CD4-positive, alpha-beta T cell (primary cell): Measurements from ENCODE around the gene DCLRE1A. TPM values are rescaled to one million over a fixed set of nuclear protein-coding genes. Genes with fewer than 3 reads are reported as not detected.
"Not testable (repeated sequence)": the region's sequence is repeated elsewhere in the genome, so short reads cannot be mapped to it uniquely, and the experiment has no call there.

Experiments used
- ATAC-seq: fragments of 200-7000 bp; cut with Tn5 transposase; one replicate; pipeline ENCODE4 v1.10.0; 2022; ENCODE audit warnings: mild to moderate bottlenecking; ENCODE audit not compliant: poor library complexity
- CTCF ChIA-PET: fragments of 350-600 bp; sonication (Branson Sonifier 250); formaldehyde crosslinking; loops from one replicate; lab custom pipeline; 2021; ENCODE audit warnings: antibody characterized with exemption, inconsistent platforms; lab: Charles Lee
- POLR2A ChIA-PET: fragments of 350-600 bp; sonication (Branson Sonifier 250); formaldehyde crosslinking; loops from one replicate; lab custom pipeline; 2021; ENCODE audit warnings: antibody characterized with exemption, inconsistent platforms; lab: Charles Lee
- DNase-seq, 14 experiments: peaks; one replicate each; pipeline ENCODE4 v3.0.0-alpha.2; 2013 to 2020; ENCODE audit warnings: mixed read lengths in 2 of 14
- H3K27ac ChIP-seq, 2 donors: one replicate each; pipeline versions ENCODE4 v1.5.1 to v1.7.0; 2013; ENCODE audit warnings: low read length in 2 of 2, low read depth in 1 of 2, mild to moderate bottlenecking in 1 of 2
- H3K27me3 ChIP-seq, 2 experiments: 1 replicate in 1 of 2; 2 replicates in 1 of 2; pipeline versions ENCODE4 v1.6.1 to v1.7.0; 2013; ENCODE audit warnings: low read length in 2 of 2, control low read depth in 1 of 2, mild to moderate bottlenecking in 1 of 2, moderate library complexity in 1 of 2; ENCODE audit not compliant: insufficient read depth in 2 of 2, control insufficient read depth in 1 of 2
- H3K36me3 ChIP-seq: one replicate; pipeline ENCODE4 v1.6.1; 2013; ENCODE audit warnings: low read length, control low read depth; ENCODE audit not compliant: insufficient read depth
- H3K4me1 ChIP-seq: one replicate; pipeline ENCODE4 v1.6.1; 2013; ENCODE audit warnings: low read length, control low read depth; ENCODE audit not compliant: insufficient read depth
- H3K4me3 ChIP-seq: one replicate; pipeline ENCODE4 v1.5.1; 2013; ENCODE audit warnings: mild to moderate bottlenecking, low read length, moderate library complexity
- H3K9me3 ChIP-seq, 2 experiments: 1 replicate in 1 of 2; 2 replicates in 1 of 2; pipeline versions ENCODE4 v1.6.1 to v1.7.0; 2013; ENCODE audit warnings: low read length in 2 of 2, mild to moderate bottlenecking in 2 of 2, control low read depth in 1 of 2, moderate library complexity in 1 of 2; ENCODE audit not compliant: control insufficient read depth in 1 of 2, insufficient read depth in 1 of 2
- H3K27ac Mint-ChIP-seq: one replicate; pipeline ENCODE4 v1.8.0; 2020; ENCODE audit warnings: mixed read lengths
- H3K27me3 Mint-ChIP-seq: one replicate; pipeline ENCODE4 v1.8.0; 2021; ENCODE audit warnings: mixed read lengths
- H3K36me3 Mint-ChIP-seq: one replicate; pipeline ENCODE4 v1.8.0; 2021; ENCODE audit warnings: low read depth, mixed read lengths
- H3K4me1 Mint-ChIP-seq: one replicate; pipeline ENCODE4 v1.8.0; 2021; ENCODE audit warnings: low read depth, mixed read lengths
- H3K4me3 Mint-ChIP-seq: one replicate; pipeline ENCODE4 v1.8.0; 2020; ENCODE audit warnings: mild to moderate bottlenecking, mixed read lengths
- H3K9me3 Mint-ChIP-seq: one replicate; pipeline ENCODE4 v1.8.0; 2020; ENCODE audit warnings: mixed read lengths
- intact Hi-C, 2 experiments: fragments of 100-400 bp; cut with DNase I in 1 of 2; cut with micrococcal nuclease in 1 of 2; formaldehyde crosslinking; loops; one replicate each; pipeline versions ENCODE4 v1.15.1 to v1.9.0; 2023 to 2025; cut with DNase I, micrococcal nuclease
- total RNA-seq, 174 experiments: library from RNA in 2 of 174; stranded (reverse) in 2 of 174; gene quantifications; one replicate each; pipeline ENCODE4 v1.2.3 and lab custom pipeline; 2021 to 2026
- TF ChIP-seq, protein P1 (sequence below): fragments of 200-600 bp; IDR thresholded peaks from one replicate; pipeline ENCODE4 v1.8.0; 2022; ENCODE audit warnings: antibody characterized with exemption, mild to moderate bottlenecking

DCLRE1A gene
- total RNA-seq, 2 experiments from 2014 or later, result 0.36 to 0.47 TPM

DNA sequence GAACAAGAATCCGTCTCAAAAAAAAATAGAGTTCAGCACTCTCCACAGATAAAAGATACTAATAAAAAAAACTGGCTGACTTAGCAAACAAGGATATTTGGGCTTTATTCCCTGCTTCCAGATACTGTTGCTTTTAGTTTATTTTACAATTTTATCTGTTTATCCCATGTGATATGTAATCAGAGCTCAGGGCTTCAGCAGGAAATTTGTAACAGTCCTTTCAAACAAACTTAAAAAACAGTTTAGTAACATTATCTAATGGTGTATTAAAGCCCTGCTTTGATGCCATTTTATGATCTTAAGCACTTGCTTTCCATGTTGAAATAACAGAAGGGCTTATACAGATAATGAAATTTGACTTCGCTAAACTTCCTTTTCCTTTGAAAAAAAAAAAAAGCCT lies 28.1 kb downstream of the DCLRE1A start:
- ATAC-seq (no peak), DNase-seq (no peak)
- H3K4me3 Mint-ChIP-seq, result no peak overlapping the region
- ChIA-PET CTCF (no interaction called here), POLR2A (no interaction called here)
- Histone ChIP-seq H3K36me3 (no peaks in the 10 kb centered on the region), H3K9me3 (peaks cover 0 to 3% of the 10 kb centered on the region in 2 experiments), H3K27ac (no peak overlapping the region), H3K27me3 (no peaks in the 10 kb centered on the region), H3K4me1 (no peaks in the 10 kb centered on the region), H3K4me3 (no peak overlapping the region)
- intact Hi-C loops, result no loop called here
- no peaks in the 10 kb centered on the region for H3K9me3 Mint-ChIP-seq
- no peaks in the 10 kb centered on the region for H3K4me1 Mint-ChIP-seq
- TF ChIP-seq, protein P1, sequence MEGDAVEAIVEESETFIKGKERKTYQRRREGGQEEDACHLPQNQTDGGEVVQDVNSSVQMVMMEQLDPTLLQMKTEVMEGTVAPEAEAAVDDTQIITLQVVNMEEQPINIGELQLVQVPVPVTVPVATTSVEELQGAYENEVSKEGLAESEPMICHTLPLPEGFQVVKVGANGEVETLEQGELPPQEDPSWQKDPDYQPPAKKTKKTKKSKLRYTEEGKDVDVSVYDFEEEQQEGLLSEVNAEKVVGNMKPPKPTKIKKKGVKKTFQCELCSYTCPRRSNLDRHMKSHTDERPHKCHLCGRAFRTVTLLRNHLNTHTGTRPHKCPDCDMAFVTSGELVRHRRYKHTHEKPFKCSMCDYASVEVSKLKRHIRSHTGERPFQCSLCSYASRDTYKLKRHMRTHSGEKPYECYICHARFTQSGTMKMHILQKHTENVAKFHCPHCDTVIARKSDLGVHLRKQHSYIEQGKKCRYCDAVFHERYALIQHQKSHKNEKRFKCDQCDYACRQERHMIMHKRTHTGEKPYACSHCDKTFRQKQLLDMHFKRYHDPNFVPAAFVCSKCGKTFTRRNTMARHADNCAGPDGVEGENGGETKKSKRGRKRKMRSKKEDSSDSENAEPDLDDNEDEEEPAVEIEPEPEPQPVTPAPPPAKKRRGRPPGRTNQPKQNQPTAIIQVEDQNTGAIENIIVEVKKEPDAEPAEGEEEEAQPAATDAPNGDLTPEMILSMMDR, result no peak
- H3K36me3 Mint-ChIP-seq, result no peaks in the 10 kb centered on the region
- H3K27ac Mint-ChIP-seq, result no peak overlapping the region
- no peaks in the 10 kb centered on the region for H3K27me3 Mint-ChIP-seq

DNA sequence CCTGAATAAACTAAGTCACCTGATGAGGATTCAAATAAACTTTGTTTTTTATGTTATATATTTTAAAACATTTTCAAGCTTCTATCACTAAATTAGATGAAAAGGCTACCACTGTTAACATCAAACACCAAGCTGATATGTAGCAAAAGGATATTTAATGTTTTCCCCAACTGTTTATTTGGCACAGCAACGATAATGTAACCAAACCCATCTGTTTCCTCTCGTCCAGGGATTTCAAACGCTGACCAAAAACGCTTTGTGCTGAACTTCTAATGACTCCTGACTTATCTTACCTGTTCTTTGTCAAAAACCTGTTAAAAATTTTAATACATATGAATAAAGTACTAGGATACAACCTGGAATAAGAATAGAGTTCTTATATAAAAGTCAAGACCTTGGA lies 30.5 kb downstream of the DCLRE1A start:
- TF ChIP-seq, protein P1, result no peak
- ATAC-seq, result no peak
- Histone ChIP-seq H3K27ac (no peak overlapping the region), H3K27me3 (no peaks in the 10 kb centered on the region), H3K36me3 (no peaks in the 10 kb centered on the region), H3K4me3 (no peak overlapping the region), H3K9me3 (peaks cover 0 to 3% of the 10 kb centered on the region in 2 experiments), H3K4me1 (no peaks in the 10 kb centered on the region)
- ChIA-PET CTCF (no interaction called here), POLR2A (no interaction called here)
- no peaks in the 10 kb centered on the region for H3K9me3 Mint-ChIP-seq
- H3K4me1 Mint-ChIP-seq, result no peaks in the 10 kb centered on the region
- H3K27me3 Mint-ChIP-seq, result no peaks in the 10 kb centered on the region
- DNase-seq, result no peak
- intact Hi-C loops, result no loop called here
- no peak overlapping the region for H3K4me3 Mint-ChIP-seq
- no peak overlapping the region for H3K27ac Mint-ChIP-seq
- H3K36me3 Mint-ChIP-seq, result no peaks in the 10 kb centered on the region

DNA sequence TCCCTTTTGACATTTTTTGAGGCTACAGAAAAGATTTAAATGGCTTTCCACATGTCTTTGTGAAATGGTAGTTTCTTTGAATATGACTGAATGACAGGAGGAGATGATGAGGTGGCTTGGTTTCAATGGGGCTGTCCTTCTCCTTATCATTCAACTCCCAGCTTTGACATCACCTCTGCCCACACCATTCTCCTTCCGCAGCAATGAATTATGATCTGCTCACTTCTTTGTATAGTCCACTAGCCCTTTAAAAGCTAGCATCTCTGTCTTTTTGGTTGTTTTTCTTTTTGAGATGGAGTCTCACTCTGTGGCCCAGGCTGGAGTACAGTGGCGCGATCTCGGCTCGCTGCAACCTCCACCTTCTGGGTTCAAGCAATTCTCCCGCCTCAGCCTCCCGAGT lies 31.7 kb downstream of the DCLRE1A start:
- no peaks in the 10 kb centered on the region for H3K27me3 ChIP-seq
- no peak overlapping the region for H3K27ac ChIP-seq
- TF ChIP-seq, protein P1, result no peak
- H3K4me1 ChIP-seq, result no peaks in the 10 kb centered on the region
- no peak overlapping the region for H3K4me3 ChIP-seq
- ChIA-PET CTCF (no interaction called here), POLR2A (no interaction called here)
- ATAC-seq (no peak), DNase-seq (no peak)
- H3K9me3 ChIP-seq, result peaks cover 0 to 3% of the 10 kb centered on the region in 2 experiments
- H3K4me3 Mint-ChIP-seq, result no peak overlapping the region
- no peaks in the 10 kb centered on the region for H3K36me3 ChIP-seq
- H3K4me1 Mint-ChIP-seq, result no peaks in the 10 kb centered on the region
- H3K36me3 Mint-ChIP-seq, result no peaks in the 10 kb centered on the region
- H3K27ac Mint-ChIP-seq, result no peak overlapping the region
- H3K9me3 Mint-ChIP-seq, result no peaks in the 10 kb centered on the region
- intact Hi-C loops, result no loop called here
- no peaks in the 10 kb centered on the region for H3K27me3 Mint-ChIP-seq

DNA sequence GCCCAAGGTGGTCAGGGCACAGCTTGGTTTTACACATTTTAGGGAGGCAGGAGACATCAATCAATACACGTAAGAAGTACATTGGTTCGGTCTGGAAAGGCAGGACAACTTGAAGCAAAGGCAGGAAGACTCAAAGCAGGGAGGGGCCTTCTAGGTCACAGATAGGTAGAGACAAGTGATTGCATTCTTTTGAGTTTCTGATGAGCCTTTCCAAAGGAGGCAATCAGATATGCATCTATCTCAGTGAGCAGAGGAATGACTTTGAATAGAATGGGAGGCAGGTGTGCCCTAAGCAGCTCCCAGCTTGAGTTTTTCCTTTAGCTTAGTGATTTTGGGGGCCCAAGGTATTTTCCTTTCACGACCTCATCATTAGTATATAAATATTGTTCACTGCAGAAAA lies 32.6 kb downstream of the DCLRE1A start:
- CTCF ChIA-PET, result interaction anchor here (1.3 kb wide), 1 partner anchor 23 kb away, joined by 3 read pairs; no protein-coding TSS in a partner anchor

More for the DNA sequence above, 32.6 kb downstream of the DCLRE1A start:
- H3K27ac Mint-ChIP-seq, H3K27me3 ChIP-seq, H3K4me1 ChIP-seq, H3K9me3 Mint-ChIP-seq, H3K36me3 Mint-ChIP-seq, POLR2A ChIA-PET, intact Hi-C loops, ATAC-seq, H3K4me3 ChIP-seq, H3K4me1 Mint-ChIP-seq, H3K27ac ChIP-seq, DNase-seq, H3K4me3 Mint-ChIP-seq, H3K27me3 Mint-ChIP-seq, H3K36me3 ChIP-seq, H3K9me3 ChIP-seq: not testable (repeated sequence)
